Calu3 (cell line): ENCODE results near the gene NUDT21. TPM values are rescaled to one million over a fixed set of nuclear protein-coding genes. Genes with fewer than 3 reads are reported as not detected.
A peak's percentile ranks its signal among the peaks of the same experiment; 100 is the strongest.

Experiments used
- BruUV-seq: library from RNA; stranded (reverse); fragments of 400-500 nt; replicated peaks from 2 replicates; lab custom pipeline; 2021; lab: Mats Ljungman, UMichigan
- CTCF ChIA-PET: fragments of 300-600 bp; sonication (Branson Sonifier 250); formaldehyde crosslinking; loops from one replicate; lab custom pipeline; 2022; ENCODE audit warnings: antibody characterized with exemption; lab: Charles Lee
- DNase-seq: peaks from one replicate; pipeline ENCODE4 v3.0.0; 2022
- H3K27ac Mint-ChIP-seq: one replicate; pipeline ENCODE4 v1.8.0; 2022; ENCODE audit warnings: mixed read lengths; ENCODE audit not compliant: unreplicated experiment
- H3K27me3 Mint-ChIP-seq: one replicate; pipeline ENCODE4 v1.8.0; 2022; ENCODE audit warnings: mixed read lengths; ENCODE audit not compliant: unreplicated experiment
- H3K36me3 Mint-ChIP-seq: one replicate; pipeline ENCODE4 v1.8.0; 2022; ENCODE audit warnings: mild to moderate bottlenecking, moderate library complexity, mixed read lengths; ENCODE audit not compliant: insufficient read depth, unreplicated experiment
- H3K4me1 Mint-ChIP-seq: one replicate; pipeline ENCODE4 v1.8.0; 2022; ENCODE audit warnings: mild to moderate bottlenecking, low read depth, mixed read lengths; ENCODE audit not compliant: unreplicated experiment
- H3K4me3 Mint-ChIP-seq: one replicate; pipeline ENCODE4 v1.8.0; 2022; ENCODE audit warnings: mild to moderate bottlenecking, low read depth, moderate library complexity, mixed read lengths; ENCODE audit not compliant: unreplicated experiment
- H3K9me3 Mint-ChIP-seq: one replicate; pipeline ENCODE4 v1.8.0; 2022; ENCODE audit warnings: low read depth, mixed read lengths; ENCODE audit not compliant: unreplicated experiment
- CTCF ChIP-seq: fragments of 200-600 bp; IDR thresholded peaks from one replicate; pipeline ENCODE4 v1.8.0; 2022; ENCODE audit warnings: antibody characterized with exemption; ENCODE audit not compliant: unreplicated experiment
- intact Hi-C: fragments of 100-400 bp; cut with micrococcal nuclease; formaldehyde crosslinking; loops from one replicate; pipeline ENCODE4 v1.10.0; 2022; ENCODE audit not compliant: unreplicated experiment
- total RNA-seq: library from RNA; stranded (reverse); gene quantifications from 2 replicates; pipeline ENCODE4 v1.2.3, GENCODE V29; 2022

Gene NUDT21
- total RNA-seq, 1 experiment from 2014 or later: 266 TPM

DNA sequence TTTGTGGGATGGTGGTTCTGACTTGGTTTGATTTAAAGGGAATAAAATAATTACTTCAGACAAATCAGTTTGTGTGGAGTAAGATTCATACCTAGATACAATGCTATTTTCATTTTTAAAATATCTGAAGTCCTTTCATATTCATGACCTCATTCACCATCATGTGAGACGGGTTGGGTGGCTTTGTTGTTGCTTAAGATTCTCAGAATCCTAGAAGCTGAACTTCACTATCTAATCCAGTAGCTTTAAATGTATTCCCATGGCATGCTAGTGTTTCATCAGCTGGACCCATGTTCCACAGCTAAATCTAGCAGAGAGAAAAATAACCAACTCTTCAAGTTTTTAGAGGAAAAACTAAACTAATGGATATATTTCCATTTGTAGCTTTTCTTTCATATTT lies 23.0 kb downstream of the NUDT21 start:
- CTCF ChIA-PET: no interaction called here
- no peak for DNase-seq
- no peak overlapping the region for H3K4me3 Mint-ChIP-seq
- no peaks in the 10 kb centered on the region for H3K9me3 Mint-ChIP-seq
- no peak overlapping the region for H3K27ac Mint-ChIP-seq
- peaks cover 14% of the 10 kb centered on the region for H3K4me1 Mint-ChIP-seq
- intact Hi-C loops: no loop called here
- no peak for TF ChIP-seq CTCF
- peaks cover 42% of the 10 kb centered on the region for H3K36me3 Mint-ChIP-seq
- no TSS peak for BruUV-seq
- H3K27me3 Mint-ChIP-seq: no peaks in the 10 kb centered on the region

DNA sequence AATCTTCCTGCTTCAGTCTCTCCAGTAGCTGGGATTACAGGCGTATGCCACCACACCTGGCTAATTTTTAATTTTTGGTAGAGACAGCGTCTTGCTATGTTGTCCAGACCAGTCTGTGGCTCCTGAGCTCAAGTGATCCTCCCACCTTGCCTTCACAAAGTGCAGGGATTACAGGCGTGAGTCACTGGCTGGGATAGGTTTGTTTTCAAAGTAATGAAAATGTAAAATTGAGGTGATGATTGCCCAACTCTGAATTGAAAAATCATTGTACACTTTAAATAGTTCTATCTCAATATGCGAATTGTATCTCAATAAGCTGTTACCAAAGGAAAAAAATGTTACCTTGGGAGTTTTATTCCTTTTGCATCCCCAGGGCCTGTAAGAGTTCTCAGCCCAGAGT lies 24.5 kb downstream of the NUDT21 start:
- no peaks in the 10 kb centered on the region for H3K27me3 Mint-ChIP-seq
- H3K4me1 Mint-ChIP-seq: peaks cover 29% of the 10 kb centered on the region
- intact Hi-C loops: no loop called here
- H3K4me3 Mint-ChIP-seq: peak overlapping the region; percentile 94
- CTCF ChIA-PET: interaction anchor here (0.8 to 0.9 kb wide), 2 partner anchors 17 to 44 kb away, joined by 4 read pairs; no protein-coding TSS in a partner anchor
- no TSS peak for BruUV-seq
- H3K27ac Mint-ChIP-seq: peak overlapping the region; percentile 12
- H3K36me3 Mint-ChIP-seq: peaks cover 31% of the 10 kb centered on the region
- DNase-seq: peak; percentile 36
- TF ChIP-seq CTCF: no peak
- H3K9me3 Mint-ChIP-seq: no peaks in the 10 kb centered on the region

GRCh38 chr16:56425439-56425832 lies 25.7 kb downstream of the NUDT21 start, which contains the start of gene AMFR:
Gene AMFR (minus strand): TSS chr16:56425545. CDS start chr16:56425327, 218 bp downstream.
- peak; percentile 88 for DNase-seq
- BruUV-seq: no TSS peak
- Mint-ChIP-seq H3K9me3 (no peaks in the 10 kb centered on the region), H3K27me3 (no peaks in the 10 kb centered on the region), H3K36me3 (peaks cover 20% of the 10 kb centered on the region), H3K4me1 (peaks cover 39% of the 10 kb centered on the region), H3K4me3 (peak within 1 kb of the TSS; percentile 94), H3K27ac (peak within 1 kb of the TSS; percentile 87)
- intact Hi-C loops: no loop called here
- peak; percentile 66 for TF ChIP-seq CTCF
- CTCF ChIA-PET: no interaction called here

DNA sequence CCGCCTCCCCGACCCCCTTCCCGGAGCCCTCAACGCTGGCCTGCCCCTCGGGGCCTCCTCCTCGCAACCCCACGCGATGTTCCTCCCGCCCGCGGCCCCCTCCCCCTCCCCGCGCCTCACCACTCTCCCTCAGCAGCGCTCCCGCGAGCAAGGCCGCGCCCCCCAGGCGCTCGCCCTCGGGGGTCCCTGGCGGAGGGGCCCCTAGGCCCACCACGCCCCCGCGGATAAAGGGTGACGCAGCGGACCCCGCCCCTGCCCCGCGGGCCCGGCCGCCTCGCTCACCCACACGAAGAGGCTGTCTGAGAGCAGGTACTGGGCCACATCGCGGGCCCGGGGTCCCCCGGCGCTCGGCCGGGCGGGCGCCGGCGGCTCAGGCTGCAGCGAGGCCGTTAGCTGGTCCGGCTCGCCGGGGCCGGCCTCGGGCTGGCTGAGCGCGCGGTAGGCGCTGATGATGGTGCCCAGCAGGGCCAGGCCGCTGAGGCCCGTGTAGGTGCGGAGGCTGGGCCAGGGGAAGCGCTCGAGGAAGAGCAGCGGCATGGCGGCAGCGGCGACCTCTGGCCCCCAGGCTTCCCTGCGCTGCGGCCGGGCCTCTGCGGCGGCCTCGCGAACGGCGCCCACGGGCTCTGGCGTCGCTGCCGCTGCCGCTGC lies 26.2 kb downstream of the NUDT21 start:
- CTCF ChIA-PET: no interaction called here
- no peak for TF ChIP-seq CTCF
- H3K4me3 Mint-ChIP-seq: peak overlapping the region; percentile 94
- DNase-seq: peak; percentile 40
- H3K27ac Mint-ChIP-seq: peak overlapping the region; percentile 87
- intact Hi-C loops: loop anchor here (5.0 kb wide), 1 partner anchor 53 kb away; no protein-coding TSS in a partner anchor
- BruUV-seq: no TSS peak
- peaks cover 21% of the 10 kb centered on the region for H3K36me3 Mint-ChIP-seq
- H3K4me1 Mint-ChIP-seq: peaks cover 44% of the 10 kb centered on the region
- H3K9me3 Mint-ChIP-seq: no peaks in the 10 kb centered on the region
- H3K27me3 Mint-ChIP-seq: no peaks in the 10 kb centered on the region
